Measurements from ENCODE around the gene DUSP22. TPM values are rescaled to one million over a fixed set of nuclear protein-coding genes. Genes with fewer than 3 reads are reported as not detected.

DUSP22 gene
- total and polyA plus RNA-seq, 9 of the 15 experiments (the other 6 are each of a cell fraction or from before 2014, with no cell fraction given): 9.3 to 19.4 (median 11.8) TPM

DNA sequence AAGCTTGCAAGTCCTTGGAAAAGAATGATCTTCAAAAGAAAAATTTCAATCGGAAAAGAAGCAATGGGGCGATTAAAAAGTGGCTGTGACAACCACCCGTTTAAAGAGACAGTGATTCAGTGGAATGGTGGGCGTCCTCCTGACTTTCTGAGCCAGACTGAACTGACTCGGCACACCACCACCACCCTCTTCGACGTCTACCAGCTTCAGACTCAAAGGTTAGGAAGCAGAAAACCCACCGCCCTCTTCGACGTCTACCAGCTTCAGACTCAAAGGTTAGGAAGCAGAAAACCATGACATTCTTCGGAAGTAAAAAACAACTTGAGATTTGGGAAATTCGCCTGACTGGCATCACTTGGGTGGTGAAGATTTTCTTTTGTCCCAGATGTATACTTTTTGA is 71.0 kb downstream of the DUSP22 start:
- H4K20me1 ChIP-seq (replicated peaks; ENCODE audit: control insufficient read depth, insufficient read depth, low read length): no peaks in the 10 kb centered on the region; the same call in 1 of the 2 replicates
- intact Hi-C loops (cut with micrococcal nuclease): loop anchor here (5.0 kb wide), 1 partner anchor 146 kb away; no protein-coding TSS in a partner anchor
- FAIRE-seq (no peak), DNase-seq (ENCODE audit: extremely low read depth in 1 of 4, low spot score in 3 of 4) (no peak), ATAC-seq (no peak)
- ChIA-PET CTCF (ENCODE audit: low intra/inter-chr PET ratio) (no interaction called here), POLR2A (interaction anchor here (1.3 kb wide), 1 partner anchor 22 kb away, joined by 3 read pairs; no protein-coding TSS in a partner anchor)
- 6% methylated on average over 12 of the region's 12 CpGs for WGBS (ENCODE audit: insufficient coverage, low coverage, missing lambda C conversion rate)
- no peaks in the 10 kb centered on the region for H3K9me3 ChIP-seq (replicated peaks; ENCODE audit: control insufficient read depth, insufficient read depth, low read depth, low read length)
- peaks cover 70 to 86% of the 10 kb centered on the region in 2 experiments for H3K27me3 ChIP-seq (ENCODE audit: control insufficient read depth in 2 of 2, insufficient read depth in 2 of 2, low read length in 2 of 2)
- no peaks in the 10 kb centered on the region for H3K36me3 ChIP-seq (ENCODE audit: control insufficient read depth, insufficient read depth, low read length)
- in situ Hi-C loops (cut with MboI): no loop called here
- BruUV-seq (replicated peaks): no TSS peak
- no peaks in the 10 kb centered on the region for H3K9me1 ChIP-seq (ENCODE audit: control insufficient read depth, insufficient read depth, low read length)
- no peak overlapping the region for H3K4me3 ChIP-seq
- 0 out of 5 replicates have a peak, but pooled peaks cover 0 to 2% of the 10 kb centered on the region in 2 experiments for H3K4me1 ChIP-seq (replicated peaks in 1 of 2; ENCODE audit: control insufficient read depth in 2 of 2, insufficient read depth in 2 of 2, low read length in 2 of 2)
- no peak overlapping the region for H3K4me2 ChIP-seq (ENCODE audit: insufficient read depth, low read length)
- TF ChIP-seq ZNF165 (CRISPR knock-in tag; IDR thresholded peaks at IDR 0.05; ENCODE audit: borderline replicate concordance): no peak
- TF ChIP-seq GTF3C2 (IDR thresholded peaks at IDR 0.05; ENCODE audit: borderline replicate concordance, extremely low read depth, insufficient read length): no peak
- TF ChIP-seq NFIC (IDR thresholded peaks at IDR 0.05): no peak
- no peak for TF ChIP-seq EP300 (IDR thresholded peaks at IDR 0.05; ENCODE audit: low read length)
- no peak for TF ChIP-seq ZBTB1 (CRISPR knock-in tag; IDR thresholded peaks at IDR 0.05; ENCODE audit: borderline replicate concordance, low read depth)
- no peak for TF ChIP-seq MLLT1 (IDR thresholded peaks at IDR 0.05)
- TF ChIP-seq, protein P1, sequence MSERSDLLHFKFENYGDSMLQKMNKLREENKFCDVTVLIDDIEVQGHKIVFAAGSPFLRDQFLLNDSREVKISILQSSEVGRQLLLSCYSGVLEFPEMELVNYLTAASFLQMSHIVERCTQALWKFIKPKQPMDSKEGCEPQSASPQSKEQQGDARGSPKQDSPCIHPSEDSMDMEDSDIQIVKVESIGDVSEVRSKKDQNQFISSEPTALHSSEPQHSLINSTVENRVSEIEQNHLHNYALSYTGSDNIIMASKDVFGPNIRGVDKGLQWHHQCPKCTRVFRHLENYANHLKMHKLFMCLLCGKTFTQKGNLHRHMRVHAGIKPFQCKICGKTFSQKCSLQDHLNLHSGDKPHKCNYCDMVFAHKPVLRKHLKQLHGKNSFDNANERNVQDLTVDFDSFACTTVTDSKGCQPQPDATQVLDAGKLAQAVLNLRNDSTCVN (CRISPR knock-in tag; IDR thresholded peaks at IDR 0.05): no peak
- TF ChIP-seq MED1 (CRISPR knock-in tag; IDR thresholded peaks at IDR 0.05; ENCODE audit: borderline replicate concordance): no peak
- TF ChIP-seq RNF2 (IDR thresholded peaks at IDR 0.05): no peak
- TF ChIP-seq CREM (IDR thresholded peaks at IDR 0.05; ENCODE audit: low read depth): no peak
- TF ChIP-seq NCOA2 (IDR thresholded peaks at IDR 0.05; ENCODE audit: partially characterized antibody in 2 of 2): no peak
- H3K9ac ChIP-seq (ENCODE audit: insufficient read depth in 1 of 2, low read depth in 2 of 2, low read length in 2 of 2): no peak overlapping the region
- H3K79me2 ChIP-seq (ENCODE audit: control insufficient read depth, insufficient read depth, low read length): no peaks in the 10 kb centered on the region
- no peak overlapping the region for H2AFZ ChIP-seq (ENCODE audit: low read depth, low read length)
- H3K27ac ChIP-seq (ENCODE audit: extremely low read depth, low read depth, low read length): no peak overlapping the region
